ENCODE results near the gene PHB1.

The PHB1 gene

GRCh38 chr17:49414622-49415350 lies at the start of gene PHB1:
TSS of gene PHB1 (minus strand) at chr17:49414882. CDS start at chr17:49413264, 1,618 bp downstream.
- peak; percentile 97 for DNase-seq

- DNase-seq: no peak
Measured at GRCh38 chr17:49464049-49464448, 49.4 kb upstream of the PHB1 start.

GRCh38 chr17:49461580-49461979 lies 46.9 kb upstream of the PHB1 start:
- DNase-seq: no peak

GRCh38 chr17:49460401-49460800 lies 45.7 kb upstream of the PHB1 start:
- no peak for DNase-seq

- DNase-seq: no peak
Measured at GRCh38 chr17:49459401-49459984, 44.8 kb upstream of the PHB1 start.

GRCh38 chr17:49457564-49458535 lies 43.2 kb upstream of the PHB1 start:
- DNase-seq: no peak

GRCh38 chr17:49456183-49456965 lies 41.7 kb upstream of the PHB1 start:
- no peak for DNase-seq

- no peak for DNase-seq
Measured at GRCh38 chr17:49455272-49455861, 40.7 kb upstream of the PHB1 start.

GRCh38 chr17:49454050-49454449 lies 39.4 kb upstream of the PHB1 start:
- no peak for DNase-seq

GRCh38 chr17:49452661-49453060 lies 38.0 kb upstream of the PHB1 start:
- no peak for DNase-seq

- no peak for DNase-seq
Measured at GRCh38 chr17:49452201-49452600, 37.5 kb upstream of the PHB1 start.

- no peak for DNase-seq
Measured at GRCh38 chr17:49450735-49451134, 36.1 kb upstream of the PHB1 start.

- no peak for DNase-seq
Measured at GRCh38 chr17:49450181-49450580, 35.5 kb upstream of the PHB1 start.

- no peak for DNase-seq
Measured at GRCh38 chr17:49447628-49448302, 33.1 kb upstream of the PHB1 start.

- no peak for DNase-seq
Measured at GRCh38 chr17:49445591-49445990, 30.9 kb upstream of the PHB1 start.

GRCh38 chr17:49444384-49444783 lies 29.7 kb upstream of the PHB1 start:
- no peak for DNase-seq

GRCh38 chr17:49443862-49444261 lies 29.2 kb upstream of the PHB1 start:
- no peak for DNase-seq

- DNase-seq: no peak
Measured at GRCh38 chr17:49442041-49442440, 27.4 kb upstream of the PHB1 start.

GRCh38 chr17:49441578-49441977 lies 26.9 kb upstream of the PHB1 start:
- DNase-seq: no peak

- DNase-seq: no peak
Measured at GRCh38 chr17:49440581-49440980, 25.9 kb upstream of the PHB1 start.

- DNase-seq: no peak
Measured at GRCh38 chr17:49439673-49440571, 25.2 kb upstream of the PHB1 start.

Measured in CD4-positive, alpha-beta T cell treated with Interleukin-4 for 4 hours (primary cell).